Limb (tissue), 2 donors: ENCODE results near the gene P2RY8.
"Not testable (repeated sequence)": the region's sequence is repeated elsewhere in the genome, so short reads cannot be mapped to it uniquely, and the experiment has no call there.

Source experiments
- DNase-seq, 2 donors: peaks; one replicate each; pipeline ENCODE4 v3.0.0-alpha.2; 2016; ENCODE audit errors: extremely low spot score in 2 of 2

Gene P2RY8, protein sequence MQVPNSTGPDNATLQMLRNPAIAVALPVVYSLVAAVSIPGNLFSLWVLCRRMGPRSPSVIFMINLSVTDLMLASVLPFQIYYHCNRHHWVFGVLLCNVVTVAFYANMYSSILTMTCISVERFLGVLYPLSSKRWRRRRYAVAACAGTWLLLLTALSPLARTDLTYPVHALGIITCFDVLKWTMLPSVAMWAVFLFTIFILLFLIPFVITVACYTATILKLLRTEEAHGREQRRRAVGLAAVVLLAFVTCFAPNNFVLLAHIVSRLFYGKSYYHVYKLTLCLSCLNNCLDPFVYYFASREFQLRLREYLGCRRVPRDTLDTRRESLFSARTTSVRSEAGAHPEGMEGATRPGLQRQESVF

DNA sequence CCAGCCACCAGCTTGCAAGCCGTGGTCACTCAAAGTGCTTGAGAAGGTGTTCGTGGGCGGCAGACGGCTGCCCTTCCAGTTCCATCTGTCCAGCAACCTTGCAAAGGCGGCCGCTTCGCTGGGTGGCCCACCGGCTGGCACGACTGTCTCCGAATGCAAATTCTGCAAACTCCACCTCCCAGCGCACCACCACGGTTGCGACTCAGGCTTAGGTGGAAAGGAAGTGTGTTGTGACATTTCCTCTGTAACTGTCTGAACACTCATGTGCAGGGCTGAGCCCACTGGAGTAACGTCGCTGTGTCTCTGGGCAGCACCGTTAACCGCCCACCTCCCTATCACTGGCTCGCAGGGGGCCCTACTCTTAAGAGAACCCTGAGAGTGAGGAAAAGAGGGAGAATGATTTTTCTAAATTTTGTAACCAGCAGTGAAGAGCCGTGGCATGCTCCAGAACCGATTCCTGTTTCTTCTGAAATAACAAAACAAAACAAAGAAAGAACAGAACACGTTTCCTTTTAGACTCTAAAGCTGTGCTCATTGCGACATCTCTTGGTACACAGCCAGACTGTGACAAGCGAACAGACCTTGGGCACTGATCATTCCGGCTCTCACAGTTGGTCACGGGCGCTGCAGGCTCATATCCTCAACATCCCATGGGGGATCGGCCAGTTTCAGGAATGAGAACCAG lies at the start of gene P2RY8:
Gene P2RY8 (minus strand): TSS at position 155 of the 685 bp plus-strand sequence. CDS start 70,627 bp downstream, outside the sequence.
- no peak for DNase-seq

DNA sequence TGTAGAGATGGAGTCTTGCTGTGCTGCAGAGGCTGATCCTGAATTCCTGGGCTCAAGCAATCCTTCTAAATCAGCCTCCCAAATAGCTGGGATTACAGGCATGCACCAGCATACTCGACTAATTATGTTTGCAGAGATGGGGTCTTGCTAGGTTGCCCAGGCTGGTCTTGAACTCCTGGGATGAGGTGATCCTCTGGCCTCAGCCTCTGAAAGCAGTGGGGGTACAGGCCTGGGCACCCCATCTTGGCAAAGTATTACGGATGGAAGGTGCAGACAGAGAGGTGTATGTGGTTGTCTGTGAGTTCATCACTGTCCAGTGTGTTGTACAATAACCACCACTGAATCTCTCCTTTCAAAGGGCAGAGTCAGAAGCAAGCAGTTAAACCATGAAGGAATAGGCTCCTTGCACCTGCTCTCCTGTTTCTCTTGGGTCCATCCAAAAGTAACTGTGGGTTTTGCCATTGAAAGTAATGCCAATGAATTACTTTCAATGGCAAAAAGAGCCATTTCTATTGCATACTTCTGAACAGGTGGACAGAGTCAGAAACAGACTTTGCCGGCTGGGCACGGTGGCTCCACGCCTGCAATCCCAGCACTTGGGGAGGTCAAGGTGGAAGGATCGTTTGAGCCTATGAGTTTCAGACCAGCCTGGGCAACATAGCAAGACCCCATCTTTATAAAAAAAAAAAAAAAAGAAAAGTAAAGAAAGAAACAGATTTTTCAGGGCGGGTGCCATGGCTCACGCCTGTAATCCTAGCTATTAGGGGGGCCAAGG lies 47.4 kb upstream of the P2RY8 start:
- no peak for DNase-seq

DNA sequence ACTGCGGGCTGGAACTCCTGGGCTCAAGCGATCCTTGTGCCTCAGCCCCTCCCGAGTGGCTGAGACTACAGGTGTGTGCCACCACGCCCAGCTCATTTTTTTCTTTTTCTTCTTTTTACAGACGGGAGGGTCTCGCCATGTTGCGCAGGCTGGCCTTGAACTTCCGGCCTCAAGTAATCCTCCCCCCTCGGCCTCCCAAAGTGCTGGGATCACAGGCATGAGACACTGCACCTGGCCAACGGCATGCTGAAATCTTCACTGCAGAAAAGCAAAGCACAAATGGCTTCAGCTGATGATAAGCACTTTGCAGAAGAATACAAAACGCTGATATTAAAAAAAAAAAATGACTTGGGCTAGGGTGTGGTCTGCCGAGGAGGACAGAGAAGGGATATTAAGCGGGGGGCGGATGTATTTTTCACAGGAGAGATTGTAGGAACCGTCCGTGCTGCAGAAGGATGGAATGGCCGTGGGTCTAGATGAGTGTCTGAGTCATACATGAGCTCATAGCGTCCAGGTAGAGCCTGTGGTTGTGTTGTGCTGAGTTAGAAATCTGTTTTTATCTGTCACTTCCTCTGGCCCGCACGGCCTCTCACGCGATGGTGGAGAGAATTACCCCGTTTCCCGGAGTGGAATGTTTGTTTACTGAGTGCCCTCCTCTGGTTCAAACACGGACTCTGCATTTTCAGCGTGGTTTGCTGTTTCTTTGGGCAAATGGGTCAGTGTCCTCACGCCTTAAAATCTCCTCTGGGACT lies 45.9 kb upstream of the P2RY8 start:
- no peak for DNase-seq

- no peak for DNase-seq
These were observed 44.1 kb upstream of the P2RY8 start for GRCh38 chrX:1581132-1581531.

DNA sequence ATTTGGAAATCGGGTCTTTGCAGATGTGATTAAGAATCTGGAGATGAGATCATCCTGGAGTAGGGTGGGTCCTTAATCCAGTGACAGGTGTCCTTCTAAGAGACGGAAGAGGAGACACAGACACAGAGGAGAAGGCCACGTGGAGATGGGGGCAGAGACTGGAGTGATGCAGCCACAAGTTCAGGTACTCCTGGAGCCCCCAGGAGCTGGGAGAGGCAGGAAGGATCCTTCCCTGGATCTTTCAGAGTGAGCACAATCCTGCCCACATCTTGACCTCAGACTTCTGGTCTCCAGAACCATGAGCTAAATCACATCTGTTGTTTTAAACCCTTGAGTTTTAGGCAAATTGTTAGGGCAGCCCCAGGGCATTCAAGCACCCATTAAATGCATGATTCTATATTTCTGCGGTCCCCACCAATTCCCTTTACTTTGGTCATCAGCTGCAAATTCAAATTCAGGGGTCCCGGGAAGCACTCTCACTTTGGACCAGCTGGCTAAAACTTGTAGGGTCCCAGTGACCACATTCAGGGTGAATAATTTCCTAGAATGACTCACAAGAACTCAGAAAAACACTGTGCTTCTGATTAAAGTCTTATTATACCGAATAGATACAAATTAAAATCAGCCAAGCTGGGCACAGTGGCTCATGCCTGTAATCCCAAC lies 41.7 kb upstream of the P2RY8 start:
- DNase-seq = no peak

GRCh38 chrX:1577845-1578244 lies 40.9 kb upstream of the P2RY8 start:
- DNase-seq = no peak

DNA sequence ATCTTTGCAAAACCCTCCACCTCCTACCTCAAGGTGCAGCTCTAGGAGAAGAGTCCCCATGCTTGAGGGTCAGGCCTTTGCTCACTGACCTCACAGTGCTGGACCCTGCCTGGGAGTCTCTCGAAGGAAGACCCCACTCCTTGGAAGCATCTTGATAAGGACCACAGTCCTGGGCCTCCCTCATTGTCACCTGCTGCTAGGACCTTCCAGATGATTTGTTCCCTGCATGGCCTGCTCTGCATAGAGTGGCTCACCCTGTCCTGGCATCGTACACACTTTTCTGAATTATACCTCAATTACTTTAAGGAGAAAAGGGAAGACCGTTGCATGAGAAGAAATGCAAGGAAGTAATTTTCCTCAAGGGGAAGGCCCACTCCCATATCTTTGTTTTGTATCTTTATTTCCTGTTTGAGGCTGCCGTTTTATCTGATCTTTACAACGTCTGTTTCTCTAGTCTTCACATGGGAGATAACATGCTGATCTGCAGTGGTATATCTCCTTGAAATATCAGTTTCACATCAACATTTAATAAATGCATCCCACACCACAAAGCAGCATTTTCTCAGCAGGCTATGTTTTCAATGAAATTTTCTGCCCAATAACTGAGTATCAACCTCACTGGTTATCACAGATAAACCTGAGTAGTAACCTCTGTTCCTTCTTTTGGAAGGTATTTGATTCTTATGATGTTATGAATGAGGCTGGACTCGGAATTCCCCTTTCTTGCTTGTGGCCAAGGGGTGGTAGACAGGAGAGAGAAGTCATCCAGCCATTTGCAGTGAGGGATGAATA lies 39.4 kb upstream of the P2RY8 start:
- DNase-seq = no peak

DNA sequence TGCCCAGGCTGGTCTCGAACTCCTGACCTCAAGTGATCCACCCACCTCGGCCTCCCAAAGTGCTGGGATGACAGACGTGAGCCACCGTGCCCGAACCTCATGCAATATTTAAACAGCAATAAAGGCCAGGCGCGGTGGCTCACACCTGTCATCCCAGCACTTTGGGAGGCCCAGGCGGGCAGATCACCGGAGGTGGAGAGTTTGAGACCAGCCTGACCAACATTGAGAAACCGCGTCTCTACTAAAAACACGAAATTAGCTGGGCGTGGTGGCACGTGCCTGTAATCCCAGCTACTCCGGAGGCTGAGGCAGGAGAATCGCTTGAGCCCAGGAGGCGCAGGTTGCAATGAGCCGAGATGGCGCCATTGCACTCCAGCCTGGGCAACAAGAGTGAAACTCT lies 37.2 kb upstream of the P2RY8 start:
- not testable (repeated sequence) for DNase-seq

- no peak for DNase-seq
These were observed 28.0 kb upstream of the P2RY8 start for GRCh38 chrX:1564750-1565683.

DNA sequence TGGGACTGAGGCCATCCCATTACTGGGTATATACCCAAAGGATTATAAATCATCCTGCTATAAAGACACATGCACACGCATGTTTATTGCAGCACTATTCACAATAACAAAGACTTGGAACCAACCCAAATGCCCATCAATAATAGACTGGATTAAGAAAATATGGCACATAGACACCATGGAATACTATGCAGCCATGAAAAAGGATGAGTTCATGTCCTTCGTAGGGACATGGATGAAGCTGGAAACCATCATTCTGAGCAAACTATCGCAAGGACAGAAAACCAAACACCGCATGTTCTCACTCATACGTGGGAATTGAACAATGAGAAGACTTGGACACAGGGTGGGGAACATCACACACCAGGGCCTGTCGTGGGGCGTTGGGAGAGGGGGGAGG lies 27.1 kb upstream of the P2RY8 start:
- not testable (repeated sequence) for DNase-seq

DNA sequence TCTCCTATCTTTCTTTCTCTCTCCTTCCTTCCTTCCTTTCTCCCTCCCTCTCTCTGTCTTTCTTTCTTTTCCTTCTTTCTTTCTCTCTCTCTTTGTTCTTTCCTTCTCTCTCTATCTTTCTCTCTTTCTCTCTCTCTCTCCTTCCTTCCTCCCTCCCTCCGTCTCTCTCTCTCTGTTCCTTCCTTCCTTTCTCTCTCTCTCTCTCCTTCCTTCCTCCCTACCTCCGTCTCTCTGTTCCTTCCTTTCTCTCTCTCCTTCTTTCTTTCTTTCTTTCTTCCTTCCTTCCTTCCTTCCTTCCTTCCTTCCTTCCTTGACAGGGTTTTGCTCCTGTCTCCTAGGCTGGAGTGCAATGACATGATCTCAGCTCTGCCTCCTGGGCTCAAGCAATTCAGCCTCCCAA lies 24.2 kb upstream of the P2RY8 start:
- no peak for DNase-seq

GRCh38 chrX:1558761-1559468 lies 21.9 kb upstream of the P2RY8 start:
- no peak for DNase-seq

- not testable (repeated sequence) for DNase-seq
These were observed 20.5 kb upstream of the P2RY8 start for GRCh38 chrX:1557442-1557841.

- no peak for DNase-seq
These were observed 18.4 kb upstream of the P2RY8 start for GRCh38 chrX:1555370-1555769.

DNA sequence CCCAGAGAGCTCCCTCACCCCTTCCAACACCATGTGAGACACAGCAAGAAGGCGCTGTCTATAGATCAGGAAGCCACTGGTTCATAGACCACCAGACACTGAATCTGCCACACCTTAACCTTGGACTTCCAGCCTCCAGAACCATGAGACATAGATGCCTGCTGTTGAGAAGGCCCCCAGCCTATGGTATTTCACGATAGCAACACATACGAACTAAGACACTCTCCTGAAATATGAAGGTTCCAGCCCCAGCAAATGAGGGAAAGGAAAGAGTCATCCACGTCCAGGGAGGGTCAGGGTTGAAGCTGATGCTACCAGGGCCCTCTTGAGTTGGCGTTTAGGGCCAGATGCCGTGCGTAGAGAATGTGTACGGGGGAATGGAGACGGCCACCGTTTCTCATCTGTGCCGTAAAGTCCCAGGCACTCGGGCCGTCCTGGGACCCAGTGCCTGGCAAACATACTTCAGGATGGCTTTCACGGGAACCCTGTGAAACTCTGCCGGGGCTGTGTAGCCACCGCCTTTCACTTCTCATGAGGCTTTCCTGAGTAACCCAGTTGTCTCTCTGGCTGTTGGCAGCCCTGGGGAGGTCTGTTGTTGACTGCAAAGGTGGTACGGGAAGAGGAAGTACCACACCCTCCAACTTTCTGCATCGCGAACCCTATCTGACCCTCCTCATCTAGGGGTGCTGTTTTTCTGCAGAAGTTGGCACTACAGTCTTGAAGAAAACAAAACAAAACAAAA lies 17.7 kb upstream of the P2RY8 start:
- no peak for DNase-seq

- DNase-seq = no peak
These were observed 15.1 kb upstream of the P2RY8 start for GRCh38 chrX:1551959-1552546.

- DNase-seq = no peak
These were observed 9.8 kb upstream of the P2RY8 start for GRCh38 chrX:1546691-1547251.
